NT2/D1 (cell line): Measurements from ENCODE around the gene LDLRAD3.

Experiments
- YY1 ChIP-seq: IDR thresholded peaks from 2 replicates; pipeline ENCODE4 v1.6.1; 2011; ENCODE audit not compliant: insufficient read length, insufficient read depth
- ZNF274 ChIP-seq: IDR thresholded peaks from 2 replicates; pipeline ENCODE4 v1.6.1; 2011; ENCODE audit warnings: mild to moderate bottlenecking, low read depth, low read length

GRCh38 chr11:36012979-36013378 is 69.1 kb downstream of the LDLRAD3 start:
- no peak for TF ChIP-seq ZNF274
- TF ChIP-seq YY1, result no peak
